ENCODE measurements around the gene GDPD4. TPM values are rescaled to one million over a fixed set of nuclear protein-coding genes. Genes with fewer than 3 reads are reported as not detected.

Gene GDPD4
- total and polyA plus RNA-seq, 2 of the 4 experiments (the other 2 are of a cell fraction) = not detected

DNA sequence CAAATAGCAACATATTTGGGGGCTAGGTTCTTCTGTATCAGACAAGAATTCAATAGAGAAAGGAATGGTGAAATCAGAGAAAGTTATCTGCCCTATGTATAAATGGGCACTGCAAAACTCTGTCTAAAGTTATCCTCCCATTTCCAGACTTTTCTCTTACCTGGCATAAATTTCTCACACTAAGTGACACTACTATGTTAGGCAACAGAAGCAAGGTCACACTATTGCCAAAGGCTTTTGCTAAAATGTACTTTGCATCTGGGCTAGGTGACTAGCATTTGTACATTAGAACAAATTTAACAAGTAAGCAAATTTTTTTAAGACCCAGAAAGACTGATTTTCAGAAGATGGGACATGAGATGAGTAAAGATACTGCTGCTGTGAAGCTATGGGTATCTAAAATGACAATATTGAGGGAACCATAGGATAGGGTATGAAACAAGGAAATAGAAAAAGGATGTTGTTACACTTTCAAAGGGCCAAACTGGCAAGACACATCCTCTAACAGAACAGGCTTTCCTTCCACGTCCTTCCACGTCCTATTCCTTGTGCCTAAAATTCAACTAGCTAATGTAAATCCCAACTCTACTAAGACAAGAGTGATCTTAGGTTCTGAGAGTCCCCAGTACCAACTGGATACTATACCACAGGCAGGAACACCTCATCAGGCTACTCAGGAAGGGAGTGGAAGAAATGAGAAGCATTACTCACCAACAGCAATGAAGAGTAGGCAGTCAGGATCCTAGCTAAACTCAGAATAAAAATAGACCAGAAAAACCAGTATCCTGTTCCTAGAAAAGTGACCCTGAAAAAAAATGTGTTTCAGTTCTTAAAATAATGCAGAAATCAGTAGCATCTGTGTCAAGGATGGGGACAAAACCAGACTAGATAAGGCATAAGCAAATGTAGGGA is 22.6 kb downstream of the GDPD4 start:
- Histone ChIP-seq H3K27me3 (ENCODE audit: control insufficient read depth, insufficient read depth, low read length) (no peaks in the 10 kb centered on the region), H3K79me1 (ENCODE audit: low read depth in 1 of 2, low read length in 2 of 2) (no peaks in the 10 kb centered on the region), H3K56ac (ENCODE audit: extremely low read depth, insufficient read depth, low read length) (no peak overlapping the region), H3K18ac (ENCODE audit: low read depth, low read length) (peak overlapping the region; percentile 24; the same call in 1 of the 2 replicates), H3K4me1 (ENCODE audit: control insufficient read depth, insufficient read depth, low read length) (peaks cover 4% of the 10 kb centered on the region; the same call in 1 of the 2 replicates), H2BK120ac (ENCODE audit: low read depth, low read length) (0 out of 2 replicates have a peak overlapping the region, but pooled peaks have one; percentile 24), H4K8ac (ENCODE audit: low read depth in 2 of 2, low read length in 2 of 2) (peak overlapping the region in 1 of 2 experiments; percentile 54; a peak in 1 of 4 replicates), H4K5ac (ENCODE audit: low read depth, low read length) (no peak overlapping the region; the same call in 1 of the 2 replicates), H2BK5ac (ENCODE audit: low read depth, low read length, poor library complexity, severe bottlenecking) (peak overlapping the region; percentile 61), H3K4me3 (ENCODE audit: insufficient read depth, low read depth, low read length) (no peak overlapping the region), H2AFZ (replicated peaks; ENCODE audit: low read length, poor library complexity) (peak overlapping the region; percentile 70), H3K9me1 (ENCODE audit: insufficient read depth, low read length) (peaks cover 5% of the 10 kb centered on the region), H2AK9ac (replicated peaks; ENCODE audit: low read depth, low read length, poor library complexity) (no peak overlapping the region), H4K91ac (ENCODE audit: insufficient read depth, low read depth, low read length) (no peak overlapping the region), H3K36me3 (ENCODE audit: control insufficient read depth, insufficient read depth, low read length) (no peaks in the 10 kb centered on the region), H3K4ac (ENCODE audit: low read depth, low read length) (0 out of 2 replicates have a peak overlapping the region, but pooled peaks have one; percentile 26), H2BK20ac (ENCODE audit: low read depth, low read length) (peak overlapping the region; percentile 64; the same call in 1 of the 2 replicates), H3K14ac (replicated peaks; ENCODE audit: low read depth, low read length) (0 out of 2 replicates have a peak overlapping the region, but pooled peaks have one; percentile 43), H2AK5ac (ENCODE audit: low read depth, low read length) (peak overlapping the region; percentile 25; the same call in 1 of the 2 replicates), H4K20me1 (ENCODE audit: insufficient read depth, low read length) (no peaks in the 10 kb centered on the region), H2BK15ac (ENCODE audit: low read depth, low read length) (peak overlapping the region; percentile 7; the same call in 1 of the 3 replicates), H3K9ac (ENCODE audit: low read depth, low read length) (no peak overlapping the region), H3K4me2 (ENCODE audit: low read depth, low read length) (no peak overlapping the region; the same call in 1 of the 2 replicates), H3K23ac (ENCODE audit: low read depth, low read length) (0 out of 2 replicates have a peak overlapping the region, but pooled peaks have one; percentile 11), H3K27ac (ENCODE audit: insufficient read depth, low read length) (no peak overlapping the region), H3K9me3 (ENCODE audit: control insufficient read depth, insufficient read depth, low read length) (no peaks in the 10 kb centered on the region)
- ChIA-PET POLR2A (ENCODE audit: unreplicated experiment) (no interaction called here), CTCF (no interaction called here)
- no CpG with 5 or more reads among the region's 2 CpGs for WGBS, 2 experiments (ENCODE audit: extremely low coverage in 2 of 2, insufficient read length in 1 of 2)
- no TSS peak for BruUV-seq (replicated peaks)
- ATAC-seq (ENCODE audit: low read depth) = peak; percentile 46; the same call in 1 of the 2 replicates
- peak; percentile 70 for DNase-seq
- intact Hi-C loops (cut with micrococcal nuclease) = no loop called here
- in situ Hi-C loops (cut with MboI; ENCODE audit: low sequenced_read_pairs) = no loop called here
- dilution Hi-C loops (cut with HindIII; ENCODE audit: low sequenced_read_pairs, unreplicated experiment) = no loop called here
- TF ChIP-seq, protein P1, sequence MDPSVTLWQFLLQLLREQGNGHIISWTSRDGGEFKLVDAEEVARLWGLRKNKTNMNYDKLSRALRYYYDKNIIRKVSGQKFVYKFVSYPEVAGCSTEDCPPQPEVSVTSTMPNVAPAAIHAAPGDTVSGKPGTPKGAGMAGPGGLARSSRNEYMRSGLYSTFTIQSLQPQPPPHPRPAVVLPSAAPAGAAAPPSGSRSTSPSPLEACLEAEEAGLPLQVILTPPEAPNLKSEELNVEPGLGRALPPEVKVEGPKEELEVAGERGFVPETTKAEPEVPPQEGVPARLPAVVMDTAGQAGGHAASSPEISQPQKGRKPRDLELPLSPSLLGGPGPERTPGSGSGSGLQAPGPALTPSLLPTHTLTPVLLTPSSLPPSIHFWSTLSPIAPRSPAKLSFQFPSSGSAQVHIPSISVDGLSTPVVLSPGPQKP (IDR thresholded peaks at IDR 0.05; ENCODE audit: borderline replicate concordance, low read depth, low read length) = no peak
- no peak for TF ChIP-seq NFE2L2 (IDR thresholded peaks at IDR 0.05; ENCODE audit: low read depth, low read length)
- TF ChIP-seq MXI1 (IDR thresholded peaks at IDR 0.05; ENCODE audit: borderline replicate concordance, low read depth, low read length) = no peak
- TF ChIP-seq CHD1 (IDR thresholded peaks at IDR 0.05; ENCODE audit: low read depth, low read length) = no peak
- no peak for TF ChIP-seq POLR2A (IDR thresholded peaks at IDR 0.05; ENCODE audit: low read depth, low read length)
- no peak for TF ChIP-seq SMC3 (IDR thresholded peaks at IDR 0.05; ENCODE audit: low read depth, low read length)
- TF ChIP-seq MAZ (IDR thresholded peaks at IDR 0.05; ENCODE audit: borderline replicate concordance, low read depth, low read length) = no peak
- TF ChIP-seq, protein P2, sequence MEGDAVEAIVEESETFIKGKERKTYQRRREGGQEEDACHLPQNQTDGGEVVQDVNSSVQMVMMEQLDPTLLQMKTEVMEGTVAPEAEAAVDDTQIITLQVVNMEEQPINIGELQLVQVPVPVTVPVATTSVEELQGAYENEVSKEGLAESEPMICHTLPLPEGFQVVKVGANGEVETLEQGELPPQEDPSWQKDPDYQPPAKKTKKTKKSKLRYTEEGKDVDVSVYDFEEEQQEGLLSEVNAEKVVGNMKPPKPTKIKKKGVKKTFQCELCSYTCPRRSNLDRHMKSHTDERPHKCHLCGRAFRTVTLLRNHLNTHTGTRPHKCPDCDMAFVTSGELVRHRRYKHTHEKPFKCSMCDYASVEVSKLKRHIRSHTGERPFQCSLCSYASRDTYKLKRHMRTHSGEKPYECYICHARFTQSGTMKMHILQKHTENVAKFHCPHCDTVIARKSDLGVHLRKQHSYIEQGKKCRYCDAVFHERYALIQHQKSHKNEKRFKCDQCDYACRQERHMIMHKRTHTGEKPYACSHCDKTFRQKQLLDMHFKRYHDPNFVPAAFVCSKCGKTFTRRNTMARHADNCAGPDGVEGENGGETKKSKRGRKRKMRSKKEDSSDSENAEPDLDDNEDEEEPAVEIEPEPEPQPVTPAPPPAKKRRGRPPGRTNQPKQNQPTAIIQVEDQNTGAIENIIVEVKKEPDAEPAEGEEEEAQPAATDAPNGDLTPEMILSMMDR (conservative IDR thresholded peaks at IDR 0.05; ENCODE audit: low read depth, low read length) = no peak
- TF ChIP-seq MAFK (IDR thresholded peaks at IDR 0.05; ENCODE audit: low read depth, low read length) = no peak
- no peak for TF ChIP-seq RCOR1 (IDR thresholded peaks at IDR 0.05; ENCODE audit: insufficient replicate concordance, low read length)
- TF ChIP-seq RAD21 (IDR thresholded peaks at IDR 0.05; ENCODE audit: low read length) = no peak
- no peak for TF ChIP-seq BHLHE40 (IDR thresholded peaks at IDR 0.05; ENCODE audit: low read depth, low read length)
- TF ChIP-seq, protein P3, sequence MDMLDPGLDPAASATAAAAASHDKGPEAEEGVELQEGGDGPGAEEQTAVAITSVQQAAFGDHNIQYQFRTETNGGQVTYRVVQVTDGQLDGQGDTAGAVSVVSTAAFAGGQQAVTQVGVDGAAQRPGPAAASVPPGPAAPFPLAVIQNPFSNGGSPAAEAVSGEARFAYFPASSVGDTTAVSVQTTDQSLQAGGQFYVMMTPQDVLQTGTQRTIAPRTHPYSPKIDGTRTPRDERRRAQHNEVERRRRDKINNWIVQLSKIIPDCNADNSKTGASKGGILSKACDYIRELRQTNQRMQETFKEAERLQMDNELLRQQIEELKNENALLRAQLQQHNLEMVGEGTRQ (IDR thresholded peaks at IDR 0.05; ENCODE audit: low read depth, low read length) = no peak
